ENCODE data around the gene AP1S2.

Gene AP1S2

GRCh38 chrX:15804563-15804962 is 50.0 kb downstream of the AP1S2 start:
- no peaks in the 10 kb centered on the region for H3K9me3 Mint-ChIP-seq
- DNase-seq, result no peak
- no peak overlapping the region for H3K27ac Mint-ChIP-seq
- no peak for ATAC-seq
- H3K4me1 Mint-ChIP-seq, result peaks cover 1% of the 10 kb centered on the region
- no peaks in the 10 kb centered on the region for H3K27me3 Mint-ChIP-seq
- peaks cover 17% of the 10 kb centered on the region for H3K36me3 Mint-ChIP-seq (ENCODE audit: low read depth)
- no peak overlapping the region for H3K4me3 Mint-ChIP-seq

DNA sequence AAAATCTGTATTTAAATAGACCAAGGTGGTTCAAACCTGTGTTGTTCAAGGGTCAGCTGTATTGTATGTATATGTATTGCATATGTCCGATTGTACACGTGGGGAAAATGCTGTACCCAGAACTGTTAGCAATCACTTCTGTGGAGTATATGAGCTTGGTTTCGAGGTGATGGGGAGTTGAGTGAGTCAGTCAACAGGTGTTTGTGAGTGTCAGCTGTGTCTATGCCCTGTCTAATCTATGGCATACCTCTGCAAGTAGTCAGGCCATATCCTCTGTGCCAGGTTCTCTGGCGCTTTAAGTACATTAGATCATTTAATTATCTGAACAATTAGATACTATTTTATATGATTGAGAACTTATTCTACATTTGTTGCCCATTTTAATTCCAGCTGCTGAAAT is 56.9 kb downstream of the AP1S2 start:
- H3K4me1 Mint-ChIP-seq, result peaks cover 37% of the 10 kb centered on the region
- H3K9me3 Mint-ChIP-seq, result no peaks in the 10 kb centered on the region
- H3K27ac Mint-ChIP-seq, result no peak overlapping the region
- peaks cover 22% of the 10 kb centered on the region for H3K36me3 Mint-ChIP-seq (ENCODE audit: low read depth)
- ATAC-seq, result no peak
- H3K27me3 Mint-ChIP-seq, result no peaks in the 10 kb centered on the region
- no peak overlapping the region for H3K4me3 Mint-ChIP-seq
- no peak for DNase-seq

DNA sequence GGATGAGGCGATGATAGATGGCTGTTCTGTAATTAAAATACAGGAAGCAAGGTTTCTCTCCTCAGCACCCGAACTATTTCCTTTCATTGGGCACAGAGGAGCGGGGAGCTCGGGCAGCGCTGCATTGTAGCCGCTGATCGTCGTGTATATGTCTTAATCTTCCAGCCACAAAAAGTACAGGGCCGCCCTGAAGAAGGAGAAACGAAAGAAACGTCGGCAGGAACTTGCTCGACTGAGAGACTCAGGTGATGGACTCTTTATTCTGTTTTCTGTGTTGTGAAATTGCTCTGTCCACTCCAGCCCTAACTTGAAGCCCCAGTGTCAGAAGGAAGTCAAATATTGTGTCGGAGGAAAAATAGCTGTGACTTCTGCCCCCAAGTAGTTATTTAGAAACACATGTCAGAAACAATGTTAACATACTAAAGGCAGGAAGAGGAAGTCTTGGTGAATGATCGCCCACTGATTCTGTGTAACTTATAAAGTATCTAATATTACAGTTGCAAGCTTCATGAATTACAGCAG is 63.8 kb downstream of the AP1S2 start:
- no peak overlapping the region for H3K4me3 Mint-ChIP-seq
- ATAC-seq, result peak; percentile 9
- DNase-seq, result no peak
- H3K9me3 Mint-ChIP-seq, result no peaks in the 10 kb centered on the region
- H3K27me3 Mint-ChIP-seq, result no peaks in the 10 kb centered on the region
- H3K27ac Mint-ChIP-seq, result no peak overlapping the region
- peaks cover 28% of the 10 kb centered on the region for H3K4me1 Mint-ChIP-seq
- peaks cover 13% of the 10 kb centered on the region for H3K36me3 Mint-ChIP-seq (ENCODE audit: low read depth)

- H3K4me3 Mint-ChIP-seq, result no peak within 1 kb of the TSS
- peak; percentile 89 for ATAC-seq
- peaks cover 11% of the 10 kb centered on the region for H3K36me3 Mint-ChIP-seq (ENCODE audit: low read depth)
Observed at GRCh38 chrX:15789979-15790768, 64.4 kb downstream of the AP1S2 start, which contains the start of gene ZRSR2. TSS of gene ZRSR2 (plus strand) at chrX:15790484. CDS start at chrX:15790496, 12 bp downstream.

DNA sequence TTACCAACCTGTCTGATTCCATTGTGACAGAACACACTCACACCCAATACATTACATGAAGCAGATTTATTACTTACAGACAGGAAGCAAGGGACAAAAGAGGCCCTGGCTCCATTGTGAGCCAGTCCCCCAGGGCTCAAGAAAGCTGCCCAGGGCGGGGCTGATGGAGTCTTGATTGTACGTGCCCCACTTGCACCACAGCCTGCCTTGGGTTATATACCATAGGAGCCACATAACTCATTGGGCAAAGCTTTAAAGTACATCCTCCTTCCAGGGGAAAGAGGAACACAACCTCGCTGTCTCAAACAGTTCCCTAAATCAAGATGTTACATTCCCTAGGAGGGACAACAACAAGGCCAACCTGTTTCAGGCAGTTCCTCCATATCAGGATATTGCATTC is 67.7 kb downstream of the AP1S2 start:
- Mint-ChIP-seq H3K4me1 (peaks cover 7% of the 10 kb centered on the region), H3K4me3 (no peak overlapping the region), H3K9me3 (no peaks in the 10 kb centered on the region), H3K36me3 (ENCODE audit: low read depth) (peaks cover 8% of the 10 kb centered on the region), H3K27ac (no peak overlapping the region), H3K27me3 (no peaks in the 10 kb centered on the region)
- DNase-seq (no peak), ATAC-seq (no peak)

More at GRCh38 chrX:15789979-15790768, 64.4 kb downstream of the AP1S2 start, which contains the start of gene ZRSR2:
- peaks cover 28% of the 10 kb centered on the region for H3K4me1 Mint-ChIP-seq
- peak; percentile 82 for DNase-seq
- no peak within 1 kb of the TSS for H3K27ac Mint-ChIP-seq
- H3K9me3 Mint-ChIP-seq, result no peaks in the 10 kb centered on the region
- H3K27me3 Mint-ChIP-seq, result no peaks in the 10 kb centered on the region

DNA sequence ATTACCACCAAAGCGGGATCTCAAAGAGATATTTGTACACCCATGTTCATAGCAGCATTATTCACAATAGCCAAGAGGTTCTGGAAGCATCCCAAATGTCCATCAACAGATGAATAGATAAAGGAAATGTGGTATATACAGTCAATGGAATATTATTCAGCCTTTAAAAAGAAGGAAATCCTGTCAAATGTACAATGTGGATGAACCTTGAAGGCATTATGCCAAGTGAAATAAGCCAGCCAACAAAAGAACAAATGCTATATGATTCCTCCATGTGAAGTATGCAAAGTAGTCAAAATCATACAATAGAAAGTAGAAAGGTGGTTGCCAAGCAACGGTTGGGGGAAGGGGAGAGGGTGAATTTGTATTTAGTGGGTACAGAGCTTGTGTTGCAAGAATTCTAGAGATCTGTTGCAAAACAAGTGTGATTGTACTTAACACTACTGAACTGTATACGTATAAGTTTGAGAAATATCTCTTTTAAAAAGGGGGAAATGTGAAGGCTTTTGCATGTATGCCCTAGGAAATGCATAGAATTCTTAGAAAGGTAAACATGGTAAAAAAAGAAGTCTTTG is 69.3 kb downstream of the AP1S2 start:
- ATAC-seq, result no peak
- Mint-ChIP-seq H3K27me3 (no peaks in the 10 kb centered on the region), H3K36me3 (ENCODE audit: low read depth) (peaks cover 8% of the 10 kb centered on the region), H3K4me1 (peaks cover 7% of the 10 kb centered on the region), H3K27ac (no peak overlapping the region), H3K9me3 (no peaks in the 10 kb centered on the region), H3K4me3 (no peak overlapping the region)
- DNase-seq, result no peak

GRCh38 chrX:15781961-15782699 is 72.5 kb downstream of the AP1S2 start:
- Mint-ChIP-seq H3K4me3 (peak overlapping the region; percentile 75), H3K27me3 (no peaks in the 10 kb centered on the region), H3K36me3 (ENCODE audit: low read depth) (peaks cover 12% of the 10 kb centered on the region), H3K27ac (peak overlapping the region; percentile 96), H3K4me1 (peaks cover 10% of the 10 kb centered on the region), H3K9me3 (no peaks in the 10 kb centered on the region)
- ATAC-seq, result no peak
- DNase-seq, result peak; percentile 7
